ENCODE measurements around the gene PPP2R5B. TPM values are rescaled to one million over a fixed set of nuclear protein-coding genes. Genes with fewer than 3 reads are reported as not detected.

The PPP2R5B gene
- total and polyA plus RNA-seq, 2 donors = 7.3 to 22.1 TPM

DNA sequence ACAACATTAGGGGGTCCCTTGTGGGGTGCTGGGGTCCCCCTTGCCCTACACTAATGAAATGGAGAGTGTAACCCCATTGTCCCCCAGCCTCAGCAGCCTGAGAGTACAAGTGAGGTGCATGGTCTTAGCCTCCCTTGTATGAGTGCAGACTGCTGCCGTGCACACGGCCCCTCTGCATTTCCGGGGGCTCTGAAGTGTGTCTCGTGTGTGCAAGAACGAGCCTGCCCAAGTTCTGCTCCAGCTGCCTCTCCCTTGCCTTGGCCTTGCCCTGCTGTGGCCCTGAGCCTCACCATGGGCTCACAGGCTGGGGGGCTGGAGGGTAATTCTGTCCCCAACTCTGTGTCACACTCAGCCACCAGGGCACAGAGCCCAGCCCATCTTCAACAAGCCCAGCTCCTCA is 40.9 kb upstream of the PPP2R5B start:
- 84% methylated on average over 5 of the region's 5 CpGs for WGBS
- DNase-seq (ENCODE audit: extremely low spot score) = no peak
- Histone ChIP-seq H3K4me3 (ENCODE audit: low read depth, low read length) (no peak overlapping the region), H3K4me1 (ENCODE audit: insufficient read depth) (no peaks in the 10 kb centered on the region), H3K36me3 (ENCODE audit: insufficient read depth) (no peaks in the 10 kb centered on the region), H3K27ac (ENCODE audit: low read depth) (no peak overlapping the region)

DNA sequence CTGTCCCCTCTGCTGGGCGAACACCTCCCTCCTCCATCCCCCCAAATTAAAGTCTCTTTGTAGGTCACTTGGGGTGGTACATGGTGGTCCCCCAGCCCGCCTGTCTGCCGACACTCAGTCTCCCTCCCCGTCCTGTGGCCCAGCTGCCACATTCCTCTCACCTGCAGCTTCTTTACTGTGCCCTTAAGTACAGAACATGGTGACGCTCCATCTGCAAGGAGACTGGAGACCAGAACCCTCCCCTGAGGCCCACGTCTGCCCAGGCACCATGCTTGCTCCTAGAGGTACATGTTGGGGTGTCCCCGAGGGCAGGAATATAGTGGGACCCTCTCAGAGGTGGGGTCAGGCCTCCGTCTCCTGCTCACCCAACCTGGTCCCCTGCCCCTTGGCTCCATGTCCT is 40.5 kb upstream of the PPP2R5B start:
- Histone ChIP-seq H3K4me1 (ENCODE audit: insufficient read depth) (no peaks in the 10 kb centered on the region), H3K27ac (ENCODE audit: low read depth) (no peak overlapping the region), H3K4me3 (ENCODE audit: low read depth, low read length) (no peak overlapping the region), H3K36me3 (ENCODE audit: insufficient read depth) (no peaks in the 10 kb centered on the region)
- 87% methylated on average over 8 of the region's 8 CpGs for WGBS
- DNase-seq (ENCODE audit: extremely low spot score) = no peak

GRCh38 chr11:64885367-64886286 is 38.9 kb upstream of the PPP2R5B start:
- no peaks in the 10 kb centered on the region for H3K4me1 ChIP-seq (ENCODE audit: insufficient read depth)
- no peak for DNase-seq (ENCODE audit: extremely low spot score)
- 75% methylated on average over 15 of the region's 15 CpGs for WGBS
- H3K36me3 ChIP-seq (ENCODE audit: insufficient read depth) = no peaks in the 10 kb centered on the region
- no peak overlapping the region for H3K27ac ChIP-seq (ENCODE audit: low read depth)
- no peak overlapping the region for H3K4me3 ChIP-seq (ENCODE audit: low read depth, low read length)

- no peak for DNase-seq (ENCODE audit: extremely low spot score)
- 77% methylated on average over 8 of the region's 8 CpGs for WGBS
- Histone ChIP-seq H3K4me3 (ENCODE audit: low read depth, low read length) (no peak overlapping the region), H3K36me3 (ENCODE audit: insufficient read depth) (no peaks in the 10 kb centered on the region), H3K27ac (ENCODE audit: low read depth) (no peak overlapping the region), H3K4me1 (ENCODE audit: insufficient read depth) (no peaks in the 10 kb centered on the region)
Measured at GRCh38 chr11:64887234-64887756, 37.2 kb upstream of the PPP2R5B start.

- Histone ChIP-seq H3K27ac (ENCODE audit: low read depth) (no peak overlapping the region), H3K4me3 (ENCODE audit: low read depth, low read length) (no peak overlapping the region), H3K36me3 (ENCODE audit: insufficient read depth) (no peaks in the 10 kb centered on the region), H3K4me1 (ENCODE audit: insufficient read depth) (no peaks in the 10 kb centered on the region)
- DNase-seq (ENCODE audit: extremely low spot score) = no peak
- 13% methylated on average over 34 of the region's 34 CpGs for WGBS
Measured at GRCh38 chr11:64887757-64888405, 36.6 kb upstream of the PPP2R5B start.

- no peaks in the 10 kb centered on the region for H3K36me3 ChIP-seq (ENCODE audit: insufficient read depth)
- DNase-seq (ENCODE audit: extremely low spot score) = no peak
- H3K27ac ChIP-seq (ENCODE audit: low read depth) = no peak overlapping the region
- WGBS = 72% methylated on average over 8 of the region's 8 CpGs
- no peak overlapping the region for H3K4me3 ChIP-seq (ENCODE audit: low read depth, low read length)
- H3K4me1 ChIP-seq (ENCODE audit: insufficient read depth) = no peaks in the 10 kb centered on the region
Measured at GRCh38 chr11:64888406-64888728, 36.1 kb upstream of the PPP2R5B start.

DNA sequence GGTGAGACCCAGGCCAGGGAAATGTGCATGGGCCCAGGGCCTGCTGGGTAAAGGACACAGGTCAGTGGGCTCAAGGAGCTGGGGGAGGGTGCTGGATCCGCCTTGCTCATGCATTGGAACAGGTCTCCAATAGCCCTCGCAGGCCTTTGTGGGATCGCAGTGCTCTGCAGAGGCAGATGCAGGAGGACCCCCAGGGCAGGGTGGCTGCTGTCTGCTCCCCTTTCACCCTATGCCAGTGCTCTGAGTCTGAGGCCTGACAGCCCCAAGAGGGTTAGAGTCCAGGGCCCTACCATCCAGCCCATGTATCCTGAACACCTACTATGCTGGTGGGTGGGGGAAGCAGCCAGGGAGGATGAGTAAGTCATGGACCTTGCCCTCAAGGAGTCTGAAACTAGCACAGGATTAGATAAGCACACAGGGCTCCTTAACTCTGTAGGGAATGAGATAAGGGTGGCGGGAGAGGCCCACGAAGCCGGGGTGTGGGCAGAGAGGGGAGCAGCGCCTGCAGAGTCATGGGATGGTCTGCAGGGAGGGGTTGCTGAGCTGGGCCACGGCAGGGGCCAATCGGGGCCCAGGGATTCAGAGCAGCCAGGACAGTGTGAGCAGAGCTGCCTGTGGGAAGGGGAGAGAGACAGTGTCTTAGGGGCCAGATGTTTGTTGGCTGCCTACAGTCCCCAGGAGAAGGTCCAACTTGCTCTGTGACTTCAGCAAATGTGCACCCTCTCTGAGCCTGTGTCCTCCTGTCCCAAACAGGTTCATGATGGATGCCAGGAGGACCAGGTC is 35.6 kb upstream of the PPP2R5B start:
- DNase-seq (ENCODE audit: extremely low spot score) = no peak
- Histone ChIP-seq H3K36me3 (ENCODE audit: insufficient read depth) (no peaks in the 10 kb centered on the region), H3K4me1 (ENCODE audit: insufficient read depth) (no peaks in the 10 kb centered on the region), H3K4me3 (ENCODE audit: low read depth, low read length) (no peak overlapping the region), H3K27ac (ENCODE audit: low read depth) (no peak overlapping the region)
- 56% methylated on average over 9 of the region's 9 CpGs for WGBS

- Histone ChIP-seq H3K4me3 (ENCODE audit: low read depth, low read length) (no peak overlapping the region), H3K36me3 (ENCODE audit: insufficient read depth) (no peaks in the 10 kb centered on the region), H3K27ac (ENCODE audit: low read depth) (no peak overlapping the region), H3K4me1 (ENCODE audit: insufficient read depth) (no peaks in the 10 kb centered on the region)
- DNase-seq (ENCODE audit: extremely low spot score) = no peak
- WGBS = 82% methylated on average over 7 of the region's 7 CpGs
Measured at GRCh38 chr11:64890522-64890939, 34.0 kb upstream of the PPP2R5B start.

- 89% methylated on average over 25 of the region's 25 CpGs for WGBS
- no peak for DNase-seq (ENCODE audit: extremely low spot score)
- Histone ChIP-seq H3K36me3 (ENCODE audit: insufficient read depth) (no peaks in the 10 kb centered on the region), H3K4me1 (ENCODE audit: insufficient read depth) (no peaks in the 10 kb centered on the region), H3K27ac (ENCODE audit: low read depth) (no peak overlapping the region), H3K4me3 (ENCODE audit: low read depth, low read length) (no peak overlapping the region)
Measured at GRCh38 chr11:64891215-64891848, 33.2 kb upstream of the PPP2R5B start.

- no peak overlapping the region for H3K27ac ChIP-seq (ENCODE audit: low read depth)
- no peaks in the 10 kb centered on the region for H3K36me3 ChIP-seq (ENCODE audit: insufficient read depth)
- no peak for DNase-seq (ENCODE audit: extremely low spot score)
- H3K4me3 ChIP-seq (ENCODE audit: low read depth, low read length) = no peak overlapping the region
- H3K4me1 ChIP-seq (ENCODE audit: insufficient read depth) = no peaks in the 10 kb centered on the region
- WGBS = 82% methylated on average over 5 of the region's 5 CpGs
Measured at GRCh38 chr11:64891880-64892279, 32.6 kb upstream of the PPP2R5B start.

DNA sequence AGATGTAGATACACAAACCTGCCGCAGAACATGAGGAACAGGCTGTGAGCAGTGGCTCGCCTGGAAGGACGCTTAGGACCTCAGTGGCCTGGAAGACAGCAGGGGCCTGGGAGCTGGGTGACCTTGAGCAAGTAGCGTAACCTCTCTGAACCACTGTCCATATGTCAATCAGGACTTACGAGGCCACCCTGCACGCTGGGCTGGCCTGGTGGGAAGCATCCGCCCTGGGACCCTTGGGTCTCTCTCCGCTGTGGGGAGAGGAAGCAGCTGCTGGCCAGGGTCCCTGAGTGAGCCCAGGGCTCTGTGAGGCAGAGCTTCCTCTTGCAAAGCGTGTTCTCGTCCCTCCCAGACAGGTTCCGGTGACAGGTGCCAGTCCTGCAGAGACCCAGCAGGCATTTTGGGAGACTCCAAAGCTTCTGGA is 32.1 kb upstream of the PPP2R5B start:
- Histone ChIP-seq H3K4me3 (ENCODE audit: low read depth, low read length) (no peak overlapping the region), H3K4me1 (ENCODE audit: insufficient read depth) (no peaks in the 10 kb centered on the region), H3K36me3 (ENCODE audit: insufficient read depth) (no peaks in the 10 kb centered on the region), H3K27ac (ENCODE audit: low read depth) (no peak overlapping the region)
- WGBS = 81% methylated on average over 11 of the region's 11 CpGs
- DNase-seq (ENCODE audit: extremely low spot score) = no peak

DNA sequence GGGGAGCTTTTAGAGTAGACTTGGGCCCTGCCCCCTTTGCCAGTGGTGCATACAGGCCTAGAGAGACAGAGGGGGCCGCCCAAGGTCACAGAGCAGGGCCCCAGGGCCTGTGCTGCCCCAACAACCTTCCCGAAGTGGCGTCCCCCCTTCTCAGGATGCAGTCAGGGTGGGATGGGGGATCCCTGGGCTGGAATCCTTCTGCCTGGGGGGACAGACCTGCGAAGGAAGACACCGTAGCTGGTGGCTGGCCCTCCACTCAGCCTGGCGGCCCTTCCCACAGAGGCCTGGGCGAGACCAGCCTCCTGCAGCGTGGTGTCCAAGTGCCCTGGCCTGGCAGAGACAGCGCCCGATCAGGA is 31.7 kb upstream of the PPP2R5B start:
- H3K4me1 ChIP-seq (ENCODE audit: insufficient read depth) = no peaks in the 10 kb centered on the region
- no peak for DNase-seq (ENCODE audit: extremely low spot score)
- 88% methylated on average over 10 of the region's 10 CpGs for WGBS
- H3K27ac ChIP-seq (ENCODE audit: low read depth) = no peak overlapping the region
- no peak overlapping the region for H3K4me3 ChIP-seq (ENCODE audit: low read depth, low read length)
- no peaks in the 10 kb centered on the region for H3K36me3 ChIP-seq (ENCODE audit: insufficient read depth)
